ENCODE measurements around the gene TTC7B. TPM values are rescaled to one million over a fixed set of nuclear protein-coding genes. Genes with fewer than 3 reads are reported as not detected.

Gene TTC7B
- total RNA-seq, 4 donors from 2014 or later = 0.18 to 53.6 (median 11.2) TPM

- H3K36me3 ChIP-seq = peaks cover 0 to 4% (median 0%) of the 10 kb centered on the region in 3 donors
- TF ChIP-seq CTCF (IDR thresholded peaks at IDR 0.05) = no peak
- no peak for TF ChIP-seq POLR2A (IDR thresholded peaks at IDR 0.05)
- no peak for DNase-seq
- H3K4me1 ChIP-seq = peaks cover 0 to 6% (median 0%) of the 10 kb centered on the region in 4 donors
- H3K4me3 ChIP-seq = no peak overlapping the region
- no peaks in the 10 kb centered on the region for H3K9me3 ChIP-seq
- H3K27me3 ChIP-seq = no peaks in the 10 kb centered on the region
- H3K27ac ChIP-seq = no peak overlapping the region
These were observed 159.3 kb downstream of the TTC7B start for GRCh38 chr14:90656973-90657372.

GRCh38 chr14:90655829-90656228, 160.4 kb downstream of the TTC7B start:
- Histone ChIP-seq H3K4me1 (no peaks in the 10 kb centered on the region), H3K4me3 (no peak overlapping the region), H3K27me3 (no peaks in the 10 kb centered on the region), H3K27ac (no peak overlapping the region), H3K36me3 (peaks cover 0 to 4% (median 0%) of the 10 kb centered on the region in 3 donors), H3K9me3 (no peaks in the 10 kb centered on the region)
- DNase-seq = no peak
- TF ChIP-seq CTCF (IDR thresholded peaks at IDR 0.05) = no peak
- no peak for TF ChIP-seq POLR2A (IDR thresholded peaks at IDR 0.05)

- no peak for DNase-seq
- H3K4me1 ChIP-seq = no peaks in the 10 kb centered on the region
- no peaks in the 10 kb centered on the region for H3K9me3 ChIP-seq
- no peaks in the 10 kb centered on the region for H3K27me3 ChIP-seq
- no peak overlapping the region for H3K27ac ChIP-seq
- TF ChIP-seq CTCF (IDR thresholded peaks at IDR 0.05) (no peak), POLR2A (IDR thresholded peaks at IDR 0.05) (no peak)
- H3K36me3 ChIP-seq = peaks cover 0 to 4% (median 0%) of the 10 kb centered on the region in 3 donors
- H3K4me3 ChIP-seq = no peak overlapping the region
These were observed 161.4 kb downstream of the TTC7B start for GRCh38 chr14:90654831-90655276.

- Histone ChIP-seq H3K27ac (no peak overlapping the region), H3K4me3 (no peak overlapping the region), H3K9me3 (no peaks in the 10 kb centered on the region), H3K36me3 (peaks cover 0 to 4% (median 0%) of the 10 kb centered on the region in 3 donors), H3K4me1 (no peaks in the 10 kb centered on the region), H3K27me3 (no peaks in the 10 kb centered on the region)
- DNase-seq = no peak
- no peak for TF ChIP-seq POLR2A (IDR thresholded peaks at IDR 0.05)
- TF ChIP-seq CTCF (IDR thresholded peaks at IDR 0.05) = no peak
These were observed 163.6 kb downstream of the TTC7B start for GRCh38 chr14:90652626-90653025.

- Histone ChIP-seq H3K27ac (no peak overlapping the region), H3K9me3 (no peaks in the 10 kb centered on the region), H3K4me3 (no peak overlapping the region), H3K27me3 (no peaks in the 10 kb centered on the region), H3K36me3 (peaks cover 0 to 4% (median 0%) of the 10 kb centered on the region in 3 donors), H3K4me1 (no peaks in the 10 kb centered on the region)
- DNase-seq = no peak
- TF ChIP-seq POLR2A (IDR thresholded peaks at IDR 0.05) = no peak
These were observed 164.2 kb downstream of the TTC7B start for GRCh38 chr14:90651976-90652560.

- no peak for DNase-seq
- no peaks in the 10 kb centered on the region for H3K27me3 ChIP-seq
- no peaks in the 10 kb centered on the region for H3K9me3 ChIP-seq
- H3K4me1 ChIP-seq = no peaks in the 10 kb centered on the region
- peaks cover 0 to 4% (median 0%) of the 10 kb centered on the region in 3 donors for H3K36me3 ChIP-seq
- no peak overlapping the region for H3K4me3 ChIP-seq
- H3K27ac ChIP-seq = no peak overlapping the region
- no peak for TF ChIP-seq CTCF (IDR thresholded peaks at IDR 0.05)
- no peak for TF ChIP-seq POLR2A (IDR thresholded peaks at IDR 0.05)
These were observed 164.9 kb downstream of the TTC7B start for GRCh38 chr14:90651271-90651804.

Measured in Peyer's patch (tissue), 4 donors.